SK-N-SH (cell line): ENCODE measurements around the gene AQP1. TPM values are rescaled to one million over a fixed set of nuclear protein-coding genes. Genes with fewer than 3 reads are reported as not detected.

Experiments
- CTCF ChIA-PET: fragments of 300-600, 350-600 bp; formaldehyde crosslinking; extraction: SDS; loops from one replicate; lab custom pipeline; 2021; lab: Yijun Ruan, JAX
- POLR2A ChIA-PET: fragments of 350-600 bp; sonication (Branson Sonifier 250); formaldehyde crosslinking; extraction: SDS; loops from one replicate; lab custom pipeline; 2020; ENCODE audit warnings: antibody characterized with exemption, inconsistent platforms; lab: Yijun Ruan, JAX
- DNase-seq: peaks from one replicate; pipeline ENCODE4 v3.0.0; 2012
- H2AFZ ChIP-seq: fragments of 200-600 bp; sonication (generic); 2 replicates; pipeline ENCODE4 v1.8.1; 2016; ENCODE audit warnings: antibody characterized with exemption, mild to moderate bottlenecking, low read depth
- H3F3A ChIP-seq: fragments of 200-600 bp; sonication (generic); replicated peaks from 2 replicates; pipeline ENCODE3; 2016; ENCODE audit warnings: antibody characterized with exemption, mild to moderate bottlenecking; ENCODE audit not compliant: insufficient read depth
- H3K27ac ChIP-seq, 2 experiments: fragments of 200-500 bp in 1 of 2; fragments of 200-600 bp in 1 of 2; sonication (Bioruptor generic) in 1 of 2; sonication (generic), shearing (Covaris generic) in 1 of 2; 2 replicates each; pipeline versions ENCODE4 v1.5.1 to v1.6.1; 2014 to 2016; ENCODE audit warnings: low read depth in 2 of 2, inconsistent platforms in 1 of 2, low read length in 1 of 2, mild to moderate bottlenecking in 1 of 2, mixed read lengths in 1 of 2
- H3K27me3 ChIP-seq: fragments of 200-600 bp; sonication (generic), shearing (Covaris generic); 2 replicates; pipeline ENCODE4 v1.6.1; 2016; ENCODE audit warnings: mixed run types; ENCODE audit not compliant: insufficient read depth
- H3K36me3 ChIP-seq, 2 experiments: fragments of 200-500 bp in 1 of 2; fragments of 200-600 bp in 1 of 2; sonication (Bioruptor generic) in 1 of 2; sonication (generic) in 1 of 2; replicated peaks in 1 of 2; 2 replicates each; pipeline versions ENCODE3 to v1.5.1; 2014 to 2016; ENCODE audit warnings: low read length in 1 of 2, mild to moderate bottlenecking in 1 of 2; ENCODE audit not compliant: insufficient read depth in 2 of 2, control insufficient read depth in 1 of 2
- H3K4me1 ChIP-seq, 2 experiments: fragments of 200-500 bp in 1 of 2; fragments of 200-600 bp in 1 of 2; sonication (Bioruptor generic) in 1 of 2; sonication (generic), shearing (Covaris generic) in 1 of 2; 2 replicates each; pipeline versions ENCODE4 v1.5.1 to v1.6.1; 2014 to 2016; ENCODE audit warnings: low read depth in 1 of 2, low read length in 1 of 2, mixed run types in 1 of 2; ENCODE audit not compliant: insufficient read depth in 2 of 2, control insufficient read depth in 1 of 2
- H3K4me2 ChIP-seq: fragments of 200-600 bp; sonication (generic), shearing (Covaris generic); 2 replicates; pipeline ENCODE4 v1.6.1; 2017; ENCODE audit warnings: mixed run types
- H3K4me3 ChIP-seq, 2 experiments: fragments of 200-500 bp in 1 of 2; fragments of 200-600 bp in 1 of 2; sonication (Bioruptor generic) in 1 of 2; sonication (generic), shearing (Covaris generic) in 1 of 2; 2 replicates each; pipeline versions ENCODE4 v1.5.1 to v1.8.1; 2014 to 2016; ENCODE audit warnings: low read depth in 2 of 2, inconsistent platforms in 1 of 2, low read length in 1 of 2, mild to moderate bottlenecking in 1 of 2, mixed read lengths in 1 of 2, moderate library complexity in 1 of 2
- H3K79me2 ChIP-seq: fragments of 200-600 bp; sonication (generic); 2 replicates; pipeline ENCODE4 v1.8.1; 2017; ENCODE audit warnings: mild to moderate bottlenecking; ENCODE audit not compliant: insufficient read depth
- H3K9ac ChIP-seq: fragments of 200-600 bp; sonication (generic); 2 replicates; pipeline ENCODE4 v1.6.1; 2017; ENCODE audit warnings: mixed run types
- H3K9me2 ChIP-seq: fragments of 200-600 bp; sonication (generic); 2 replicates; pipeline ENCODE4 v1.6.1; 2017; ENCODE audit warnings: mixed run types
- H3K9me3 ChIP-seq: fragments of 200-600 bp; sonication (generic); 2 replicates; pipeline ENCODE4 v1.6.1; 2017; ENCODE audit warnings: mixed run types, mild to moderate bottlenecking, moderate library complexity
- H4K20me1 ChIP-seq: fragments of 200-600 bp; sonication (generic); 2 replicates; pipeline ENCODE4 v1.6.1; 2017; ENCODE audit warnings: mild to moderate bottlenecking, mixed run types; ENCODE audit not compliant: insufficient read depth
- CHD2 ChIP-seq: fragments of 150-350 bp; IDR thresholded peaks from 2 replicates; pipeline ENCODE4 v1.6.1; 2018; ENCODE audit warnings: low read length; ENCODE audit not compliant: partially characterized antibody
- ELF1 ChIP-seq: IDR thresholded peaks from 2 replicates; pipeline ENCODE4 v1.4.0; 2012
- FOSL2 ChIP-seq: IDR thresholded peaks from 2 replicates; pipeline ENCODE4 v1.4.0; 2012; ENCODE audit warnings: low read depth, mild to moderate bottlenecking, moderate library complexity, borderline replicate concordance
- GATA2 ChIP-seq: sonication (generic); formaldehyde crosslinking; IDR thresholded peaks from 2 replicates; pipeline ENCODE4 v1.5.0; 2020; ENCODE audit warnings: mild to moderate bottlenecking, missing genetic modification reagents
- JUND ChIP-seq: IDR thresholded peaks from 2 replicates; pipeline ENCODE4 v1.4.0; 2012
- MEF2A ChIP-seq: IDR thresholded peaks from 2 replicates; pipeline ENCODE4 v1.4.0; 2012; ENCODE audit warnings: low read depth, borderline replicate concordance
- RXRA ChIP-seq: IDR thresholded peaks from 2 replicates; pipeline ENCODE4 v1.4.0; 2012; ENCODE audit warnings: low read depth, mild to moderate bottlenecking, borderline replicate concordance
- SIN3A ChIP-seq: IDR thresholded peaks from 2 replicates; pipeline ENCODE4 v1.6.1; 2012; ENCODE audit warnings: low read depth, mild to moderate bottlenecking, low read length, moderate library complexity, borderline replicate concordance
- SMC3 ChIP-seq: IDR thresholded peaks from 2 replicates; pipeline ENCODE4 v1.6.1; 2012; ENCODE audit warnings: low read depth, low read length, improper control_type of control experiment
- TCF12 ChIP-seq: IDR thresholded peaks from 2 replicates; pipeline ENCODE4 v1.4.0; 2012
- TEAD4 ChIP-seq: IDR thresholded peaks from 2 replicates; pipeline ENCODE4 v1.4.0; 2012; ENCODE audit warnings: mild to moderate bottlenecking, borderline replicate concordance; ENCODE audit not compliant: insufficient read depth
- WGBS: methylation state at CpG from one replicate; pipeline ENCODE4 v1.1.6; 2017; ENCODE audit warnings: low lambda C conversion rate; 5-methylcytosine and 5-hydroxymethylcytosine counted together
- polyA plus RNA-seq, 3 experiments: library from polyadenylated mRNA; depleted of rRNA; stranded (reverse); fragments of >200 nt; gene quantifications; 2 replicates each; pipeline ENCODE4 v1.2.3, GENCODE V29; 2012
- TF ChIP-seq, protein P1 (sequence below): fragments of 150-350 bp; IDR thresholded peaks from 2 replicates; pipeline ENCODE4 v1.6.1; 2017; ENCODE audit warnings: antibody characterized with exemption, low read length, low read depth, borderline replicate concordance
- TF ChIP-seq, protein P2 (sequence below): fragments of 200-600 bp; sonication (generic); IDR thresholded peaks from 2 replicates; pipeline ENCODE4 v1.6.1; 2017; ENCODE audit warnings: antibody characterized with exemption, mild to moderate bottlenecking, moderate library complexity
- TF ChIP-seq, protein P3 (sequence below): fragments of 150-350 bp; IDR thresholded peaks from 2 replicates; pipeline ENCODE4 v1.6.1; 2016; ENCODE audit warnings: mild to moderate bottlenecking, low read depth, low read length

AQP1 gene
- polyA plus RNA-seq, 1 of the 3 experiments (the other 2 are of a cell fraction), result 1.7 TPM

- Histone ChIP-seq H3K4me1 (peaks cover 20 to 34% of the 10 kb centered on the region in 2 experiments; a peak in 3 of 4 replicates), H2AFZ (peak overlapping the region; percentile 55), H3K36me3 (no peaks in the 10 kb centered on the region), H3F3A (peaks cover 11% of the 10 kb centered on the region), H3K79me2 (no peaks in the 10 kb centered on the region), H3K4me2 (peak overlapping the region; percentile 20), H3K4me3 (no peak overlapping the region), H3K9ac (peak overlapping the region; percentile 24), H3K9me3 (no peaks in the 10 kb centered on the region), H3K9me2 (no peaks in the 10 kb centered on the region), H3K27ac (peak overlapping the region in 1 of 2 experiments; percentile 48; a peak in 2 of 4 replicates), H4K20me1 (no peaks in the 10 kb centered on the region), H3K27me3 (no peaks in the 10 kb centered on the region)
- TF ChIP-seq TCF12 (peak; percentile 20; the same call in 1 of the 2 replicates), RXRA (no peak), FOSL2 (peak; percentile 73; the same call in 1 of the 2 replicates), MEF2A (peak; percentile 98)
- 56% methylated on average over 9 of the region's 9 CpGs for WGBS
- ChIA-PET POLR2A (no interaction called here), CTCF (interaction anchor here (0.8 to 3.0 kb wide), 3 partner anchors 8 to 18 kb away, joined by 3 to 18 read pairs (median 5); no protein-coding TSS in a partner anchor)
- DNase-seq, result peak; percentile 14
Measured at GRCh38 chr7:30920584-30921539, 9.2 kb downstream of the AQP1 start.

- Histone ChIP-seq H2AFZ (peak overlapping the region; percentile 55), H3K27ac (peak overlapping the region in 1 of 2 experiments; percentile 48; a peak in 2 of 4 replicates), H3K36me3 (no peaks in the 10 kb centered on the region), H3K9me3 (no peaks in the 10 kb centered on the region), H3K9me2 (no peaks in the 10 kb centered on the region), H3K27me3 (no peaks in the 10 kb centered on the region), H3K4me1 (peaks cover 20 to 35% of the 10 kb centered on the region in 2 experiments; a peak in 3 of 4 replicates), H3K9ac (peak overlapping the region; percentile 24), H3F3A (peaks cover 11% of the 10 kb centered on the region), H3K4me2 (peak overlapping the region; percentile 20), H4K20me1 (no peaks in the 10 kb centered on the region), H3K4me3 (no peak overlapping the region), H3K79me2 (no peaks in the 10 kb centered on the region)
- DNase-seq, result peak; percentile 31
- TF ChIP-seq, protein P1, sequence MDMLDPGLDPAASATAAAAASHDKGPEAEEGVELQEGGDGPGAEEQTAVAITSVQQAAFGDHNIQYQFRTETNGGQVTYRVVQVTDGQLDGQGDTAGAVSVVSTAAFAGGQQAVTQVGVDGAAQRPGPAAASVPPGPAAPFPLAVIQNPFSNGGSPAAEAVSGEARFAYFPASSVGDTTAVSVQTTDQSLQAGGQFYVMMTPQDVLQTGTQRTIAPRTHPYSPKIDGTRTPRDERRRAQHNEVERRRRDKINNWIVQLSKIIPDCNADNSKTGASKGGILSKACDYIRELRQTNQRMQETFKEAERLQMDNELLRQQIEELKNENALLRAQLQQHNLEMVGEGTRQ, result no peak
- TF ChIP-seq CHD2 (no peak), SIN3A (no peak), ELF1 (no peak), SMC3 (no peak), GATA2 (no peak), TEAD4 (no peak), JUND (no peak)
- TF ChIP-seq, protein P2, sequence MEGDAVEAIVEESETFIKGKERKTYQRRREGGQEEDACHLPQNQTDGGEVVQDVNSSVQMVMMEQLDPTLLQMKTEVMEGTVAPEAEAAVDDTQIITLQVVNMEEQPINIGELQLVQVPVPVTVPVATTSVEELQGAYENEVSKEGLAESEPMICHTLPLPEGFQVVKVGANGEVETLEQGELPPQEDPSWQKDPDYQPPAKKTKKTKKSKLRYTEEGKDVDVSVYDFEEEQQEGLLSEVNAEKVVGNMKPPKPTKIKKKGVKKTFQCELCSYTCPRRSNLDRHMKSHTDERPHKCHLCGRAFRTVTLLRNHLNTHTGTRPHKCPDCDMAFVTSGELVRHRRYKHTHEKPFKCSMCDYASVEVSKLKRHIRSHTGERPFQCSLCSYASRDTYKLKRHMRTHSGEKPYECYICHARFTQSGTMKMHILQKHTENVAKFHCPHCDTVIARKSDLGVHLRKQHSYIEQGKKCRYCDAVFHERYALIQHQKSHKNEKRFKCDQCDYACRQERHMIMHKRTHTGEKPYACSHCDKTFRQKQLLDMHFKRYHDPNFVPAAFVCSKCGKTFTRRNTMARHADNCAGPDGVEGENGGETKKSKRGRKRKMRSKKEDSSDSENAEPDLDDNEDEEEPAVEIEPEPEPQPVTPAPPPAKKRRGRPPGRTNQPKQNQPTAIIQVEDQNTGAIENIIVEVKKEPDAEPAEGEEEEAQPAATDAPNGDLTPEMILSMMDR, result no peak
- TF ChIP-seq, protein P3, sequence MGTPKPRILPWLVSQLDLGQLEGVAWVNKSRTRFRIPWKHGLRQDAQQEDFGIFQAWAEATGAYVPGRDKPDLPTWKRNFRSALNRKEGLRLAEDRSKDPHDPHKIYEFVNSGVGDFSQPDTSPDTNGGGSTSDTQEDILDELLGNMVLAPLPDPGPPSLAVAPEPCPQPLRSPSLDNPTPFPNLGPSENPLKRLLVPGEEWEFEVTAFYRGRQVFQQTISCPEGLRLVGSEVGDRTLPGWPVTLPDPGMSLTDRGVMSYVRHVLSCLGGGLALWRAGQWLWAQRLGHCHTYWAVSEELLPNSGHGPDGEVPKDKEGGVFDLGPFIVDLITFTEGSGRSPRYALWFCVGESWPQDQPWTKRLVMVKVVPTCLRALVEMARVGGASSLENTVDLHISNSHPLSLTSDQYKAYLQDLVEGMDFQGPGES, result no peak
- WGBS, result 95% methylated on average over 19 of the region's 19 CpGs
- ChIA-PET POLR2A (no interaction called here), CTCF (interaction anchor here (0.8 to 4.2 kb wide), 3 partner anchors 12 to 239 kb away, joined by 3 to 34 read pairs (median 4); partner anchors contain the start of gene CRHR2)
Measured at GRCh38 chr7:30921540-30922401, 10.1 kb downstream of the AQP1 start.
